GM20431 (cell line): Measurements from ENCODE around the gene TEX29.

Source experiments
- in situ Hi-C: fragments of 300-500 bp; cut with MseI, MboI; formaldehyde crosslinking; loops from one replicate; pipeline ENCODE4 v1.15.0; 2020; ENCODE audit warnings: low sequenced_read_pairs; ENCODE audit not compliant: unreplicated experiment

Gene TEX29

DNA sequence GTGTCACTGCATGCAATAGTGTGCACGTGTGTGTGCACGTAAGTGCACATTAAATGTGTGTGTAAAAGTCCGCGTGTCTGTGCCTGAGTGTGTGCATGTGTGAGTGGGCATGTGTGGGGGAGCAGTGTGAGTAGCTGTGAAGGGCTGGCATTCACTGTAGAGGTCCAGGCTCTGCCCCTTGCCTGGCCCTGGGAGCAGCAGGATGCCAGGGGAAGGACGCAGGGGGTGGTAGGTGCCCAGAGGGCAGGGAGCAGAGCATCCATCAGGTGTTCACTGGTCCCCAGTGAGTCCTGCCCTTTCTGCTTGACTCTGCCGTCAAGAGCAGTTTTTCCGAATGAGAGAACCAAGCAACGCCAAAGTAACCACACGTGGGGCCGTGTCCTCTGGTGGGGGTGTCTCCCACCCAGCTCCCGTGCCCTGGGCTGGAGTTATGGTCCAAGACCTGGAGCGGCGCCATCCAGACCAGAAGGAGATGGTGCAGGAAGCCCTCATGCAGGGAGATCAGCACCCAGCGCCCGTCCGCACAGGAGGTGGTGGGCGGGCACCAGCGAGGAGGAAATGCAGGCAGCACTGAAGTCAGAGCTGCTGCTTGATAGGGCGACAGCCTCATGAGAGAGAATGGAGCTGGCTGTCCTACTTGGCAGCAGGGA is 68.5 kb downstream of the TEX29 start:
- in situ Hi-C loops, result no loop called here

DNA sequence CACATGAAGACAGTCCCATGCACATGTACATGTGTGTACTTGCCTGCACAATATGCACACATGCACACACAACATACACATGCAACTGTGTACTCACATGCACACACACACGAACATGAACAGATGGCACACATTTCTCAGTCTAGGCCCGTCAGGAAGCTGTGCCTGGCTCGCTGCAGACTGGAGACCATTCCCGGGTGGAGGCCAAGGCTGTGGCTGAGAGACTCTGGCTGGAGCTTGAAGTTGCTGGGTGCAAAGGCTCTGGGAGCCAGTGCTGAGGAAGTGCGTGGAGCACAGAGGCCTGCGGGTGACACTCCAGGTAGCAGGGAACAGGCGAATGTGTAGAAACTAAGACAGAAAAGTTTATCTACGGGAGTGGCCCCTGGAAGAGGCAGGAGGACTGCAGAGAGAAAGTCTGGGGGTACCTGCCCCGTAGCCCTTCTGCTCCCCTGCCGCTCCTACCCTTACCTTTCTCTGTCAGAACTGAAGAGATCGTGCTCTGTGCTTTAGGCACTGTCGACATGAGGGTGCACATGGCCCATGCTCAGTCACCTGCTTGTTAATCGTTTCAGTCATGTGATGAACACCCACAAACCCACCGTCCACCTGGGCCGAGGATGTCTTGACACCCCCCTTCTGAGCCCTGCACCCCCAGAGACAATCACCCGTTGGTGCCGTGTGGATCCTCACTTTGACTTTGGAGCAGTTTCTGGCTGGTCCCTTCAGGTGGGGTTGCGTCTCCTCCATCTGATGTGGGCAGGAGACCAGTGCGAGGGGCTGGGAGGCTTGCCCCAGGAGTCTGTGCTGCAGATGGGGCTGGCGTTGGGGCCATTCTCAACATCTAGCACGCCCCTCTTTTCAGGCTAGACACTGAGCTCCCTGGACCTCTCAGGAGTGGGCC is 69.4 kb downstream of the TEX29 start:
- in situ Hi-C loops, result no loop called here

DNA sequence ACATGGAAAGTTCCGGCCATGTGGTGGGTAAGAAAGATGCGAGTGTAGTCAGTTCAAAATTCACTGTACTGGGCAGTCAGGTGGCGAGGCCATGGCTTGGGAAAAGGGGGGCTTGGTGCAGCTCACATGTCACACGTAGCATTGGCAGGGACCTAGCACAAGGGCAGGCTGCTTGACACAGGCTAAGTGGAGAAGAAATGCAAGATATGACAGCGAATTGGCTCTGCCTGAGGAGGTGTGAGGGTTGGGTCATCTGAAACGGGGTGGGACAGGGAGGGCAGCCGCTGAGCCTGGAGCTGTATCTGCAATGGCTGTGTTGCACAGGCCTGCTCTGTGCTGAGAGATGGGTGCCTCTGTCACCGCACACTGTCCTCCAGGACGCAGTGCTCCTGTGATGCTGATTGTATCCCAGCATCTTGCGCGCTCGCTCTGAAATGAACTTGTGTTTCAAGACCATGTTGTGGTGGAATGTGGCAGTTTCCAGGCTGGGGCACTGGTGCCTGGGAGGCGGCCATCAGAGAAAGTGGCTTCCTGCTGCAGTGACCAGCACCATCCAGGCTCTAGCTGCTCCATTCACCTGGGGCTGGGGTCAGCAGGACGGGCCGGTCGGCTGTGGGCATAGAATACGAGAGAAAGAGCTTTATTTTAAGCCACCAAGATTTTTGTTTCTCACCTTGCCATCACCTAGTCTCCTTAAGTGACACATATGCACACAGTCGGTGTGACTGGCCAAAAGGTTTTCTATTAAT is 70.3 kb downstream of the TEX29 start:
- in situ Hi-C loops, result no loop called here

DNA sequence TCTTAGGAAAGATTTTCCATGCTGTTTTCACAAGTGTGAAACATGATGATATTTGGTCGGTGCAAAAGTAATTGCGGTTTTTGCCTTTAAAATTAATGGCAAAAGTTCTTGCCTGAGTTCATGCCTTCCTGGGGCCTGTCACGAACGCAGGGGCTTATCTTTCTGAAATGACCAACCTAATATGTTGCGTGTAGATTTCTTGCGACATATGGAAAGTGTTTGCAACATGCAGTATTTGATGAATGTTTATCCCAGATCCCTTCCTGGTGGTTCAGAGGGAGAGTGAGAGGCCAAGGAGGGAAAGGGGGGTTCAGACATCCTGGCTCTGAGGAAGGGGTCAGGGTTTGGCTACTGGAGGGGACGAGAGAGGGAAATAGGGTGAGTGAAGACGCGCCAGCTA is 72.0 kb downstream of the TEX29 start:
- in situ Hi-C loops, result no loop called here

DNA sequence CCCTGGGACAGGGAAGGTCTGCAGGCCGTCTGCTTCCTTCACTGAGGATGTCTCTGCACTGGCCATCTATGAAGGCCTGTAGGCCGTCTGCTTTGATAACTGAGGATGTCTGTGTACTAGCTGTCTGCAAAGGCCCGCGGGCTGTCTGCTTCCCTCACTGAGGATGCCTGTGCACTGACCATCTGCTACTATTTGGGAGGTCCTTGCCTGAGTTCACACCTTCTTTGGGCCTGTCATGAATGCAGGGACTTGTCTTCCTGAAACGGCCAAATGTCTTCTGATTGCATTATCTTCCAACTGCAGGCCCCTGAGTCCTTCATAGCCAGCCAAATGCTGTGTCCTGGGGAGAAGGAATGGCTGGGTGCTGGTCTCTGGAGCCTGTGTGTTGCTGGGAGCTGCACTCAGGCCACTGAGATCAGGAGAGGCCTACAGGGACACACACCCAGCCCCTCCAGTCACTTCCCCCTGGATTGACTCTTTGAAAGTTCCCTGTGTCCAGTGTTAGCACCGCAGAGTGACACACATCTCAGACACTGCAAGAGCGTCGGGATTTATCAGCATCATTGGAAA is 72.9 kb downstream of the TEX29 start:
- in situ Hi-C loops, result no loop called here
